GM21526 (cell line): ENCODE measurements around the gene SPRY4.

Experiments used
- ATAC-seq: cut with Tn5 transposase; IDR thresholded peaks from one replicate; pipeline ENCODE4 v1.9.1; 2021; ENCODE audit warnings: moderate library complexity; ENCODE audit not compliant: unreplicated experiment, low FRiP score

SPRY4 gene

GRCh38 chr5:142295960-142296860 is 28.6 kb downstream of the SPRY4 start:
- no peak for ATAC-seq

GRCh38 chr5:142295084-142295758 is 29.6 kb downstream of the SPRY4 start:
- no peak for ATAC-seq

GRCh38 chr5:142293486-142293885 is 31.3 kb downstream of the SPRY4 start:
- no peak for ATAC-seq

GRCh38 chr5:142292808-142293207 is 32.0 kb downstream of the SPRY4 start:
- no peak for ATAC-seq

- ATAC-seq = no peak
Observed at GRCh38 chr5:142292249-142292648, 32.6 kb downstream of the SPRY4 start.

GRCh38 chr5:142290577-142291299 is 34.1 kb downstream of the SPRY4 start:
- ATAC-seq = no peak

- no peak for ATAC-seq
Observed at GRCh38 chr5:142289708-142290576, 34.9 kb downstream of the SPRY4 start.

- ATAC-seq = no peak
Observed at GRCh38 chr5:142287973-142288313, 36.9 kb downstream of the SPRY4 start.

- no peak for ATAC-seq
Observed at GRCh38 chr5:142287096-142287972, 37.5 kb downstream of the SPRY4 start.

- no peak for ATAC-seq
Observed at GRCh38 chr5:142286111-142286510, 38.7 kb downstream of the SPRY4 start.

- ATAC-seq = no peak
Observed at GRCh38 chr5:142283304-142283703, 41.5 kb downstream of the SPRY4 start.

- ATAC-seq = no peak
Observed at GRCh38 chr5:142281966-142282365, 42.9 kb downstream of the SPRY4 start.

- no peak for ATAC-seq
Observed at GRCh38 chr5:142281008-142281367, 43.8 kb downstream of the SPRY4 start.

- no peak for ATAC-seq
Observed at GRCh38 chr5:142280066-142281007, 44.5 kb downstream of the SPRY4 start.

- ATAC-seq = no peak
Observed at GRCh38 chr5:142278627-142279026, 46.2 kb downstream of the SPRY4 start.

- ATAC-seq = no peak
Observed at GRCh38 chr5:142277796-142278195, 47.0 kb downstream of the SPRY4 start.

- ATAC-seq = no peak
Observed at GRCh38 chr5:142276517-142276916, 48.3 kb downstream of the SPRY4 start.

GRCh38 chr5:142275496-142275895 is 49.3 kb downstream of the SPRY4 start:
- no peak for ATAC-seq
